ENCODE data around the gene TSR1.

The TSR1 gene

DNA sequence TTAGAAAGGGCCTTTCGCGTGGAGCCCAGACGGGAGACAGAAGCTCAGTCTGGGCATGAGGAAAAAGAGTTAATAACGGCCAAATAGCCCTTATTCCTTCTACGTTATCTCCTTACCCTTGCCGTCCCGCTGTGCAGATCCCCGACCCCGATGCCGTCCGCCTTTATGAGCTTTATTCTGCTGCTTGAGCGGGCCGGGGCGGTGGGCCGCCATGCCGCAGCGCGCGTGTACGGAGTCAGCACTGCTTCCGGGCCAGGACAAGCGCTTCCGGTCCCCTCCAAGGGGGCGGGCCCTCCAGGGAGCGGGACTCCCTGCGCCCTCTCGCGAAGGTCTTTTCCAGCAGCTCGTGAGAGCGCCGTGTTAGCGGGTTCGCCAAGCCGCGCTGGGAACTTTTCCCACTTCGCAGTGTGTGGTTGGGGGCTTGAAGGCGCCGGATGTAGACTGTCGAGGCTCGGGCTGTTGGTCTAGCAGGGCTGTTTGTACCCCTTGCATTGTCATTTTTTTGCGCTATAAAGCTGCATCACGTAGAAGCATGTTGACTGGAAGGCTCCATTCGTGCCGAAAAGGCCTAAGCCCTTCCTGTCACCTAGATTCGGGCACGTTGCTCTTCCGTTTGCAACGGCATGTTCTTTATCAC is at the start of gene TSR1:
TSS of gene TSR1 (minus strand) at position 243 of the 637 bp plus-strand sequence. CDS start at position 213, 30 bp downstream.
- DNase-seq: peak; percentile 94

DNA sequence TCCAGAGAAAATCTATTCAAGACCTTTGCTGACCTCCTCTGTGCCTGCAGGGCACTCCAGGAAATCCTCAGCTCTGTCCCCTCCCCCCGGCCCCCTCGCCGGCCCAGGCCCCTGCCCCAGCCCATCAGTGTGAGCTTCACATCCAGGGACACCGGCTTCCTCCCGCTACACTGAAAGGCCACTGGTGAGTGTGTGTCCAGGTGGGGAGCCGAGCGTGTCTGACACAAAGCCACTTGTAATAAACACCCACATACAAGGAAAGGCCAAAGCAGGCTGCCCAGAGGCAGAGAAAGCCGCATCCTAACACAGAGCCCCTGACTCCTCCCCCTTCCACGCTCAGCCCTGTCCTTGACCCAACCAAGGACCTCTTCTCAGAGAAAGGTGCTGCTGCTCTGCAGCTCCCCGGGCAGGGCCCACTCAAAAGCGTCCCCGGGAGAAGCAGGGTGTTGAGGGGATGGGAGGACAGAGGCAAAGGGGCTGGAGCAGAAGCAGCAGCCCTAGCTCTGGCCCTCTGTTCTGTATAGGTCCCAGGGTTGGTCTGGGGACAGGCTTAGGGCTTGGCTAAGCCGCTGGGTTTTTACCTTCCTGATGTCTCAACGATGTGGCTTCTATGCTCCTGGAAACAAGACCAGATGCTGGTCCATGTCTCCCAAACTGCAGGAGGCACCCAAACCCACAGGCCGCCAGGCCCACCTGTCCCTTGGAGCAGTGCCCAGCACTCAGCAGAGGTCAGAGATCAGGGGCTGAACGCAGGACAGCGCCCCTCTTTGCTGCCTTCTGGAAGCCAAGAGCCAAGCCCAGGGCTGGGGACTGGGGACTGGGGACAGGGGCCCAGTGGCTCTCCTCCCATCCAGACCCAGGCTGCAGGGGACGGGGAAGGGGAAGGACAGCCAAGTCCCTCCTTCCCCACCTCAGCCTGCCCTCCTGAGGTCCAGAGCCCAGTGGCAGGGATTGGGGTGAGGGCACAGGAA is 49.3 kb upstream of the TSR1 start:
- no peak for DNase-seq

DNA sequence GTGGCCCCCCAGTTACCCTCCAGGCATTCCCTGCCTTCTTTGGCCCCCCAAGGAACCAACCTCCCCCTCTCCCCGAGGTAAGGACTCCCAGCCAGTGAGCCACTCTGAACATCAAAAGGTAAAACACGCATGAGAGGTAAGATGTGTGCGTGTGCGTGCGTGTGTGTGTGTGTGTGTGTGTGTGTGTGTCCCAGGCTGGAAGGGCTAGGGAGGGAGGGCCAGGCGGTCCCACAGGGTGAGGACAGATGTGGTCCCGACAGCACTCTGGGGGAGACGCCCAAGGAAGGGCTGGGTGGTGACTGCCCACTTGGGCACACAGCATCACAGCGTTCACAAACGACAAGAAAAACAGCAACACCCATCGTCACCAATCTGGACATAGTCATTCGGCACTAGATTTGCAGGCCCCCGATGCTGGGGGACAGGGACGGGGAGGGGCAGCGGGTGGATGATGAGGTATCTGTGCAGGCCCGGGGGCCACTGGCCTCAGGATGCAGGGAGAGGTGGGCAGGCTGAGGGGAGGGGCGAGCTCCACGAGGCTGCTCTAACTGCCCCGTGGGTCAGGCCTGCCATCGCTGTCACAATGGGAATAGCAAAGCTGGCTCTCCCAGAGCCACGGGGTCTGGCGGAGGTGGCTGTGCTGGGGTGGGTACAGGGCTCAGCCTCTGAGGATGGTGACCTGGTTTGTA is 48.3 kb upstream of the TSR1 start:
- DNase-seq: no peak

DNA sequence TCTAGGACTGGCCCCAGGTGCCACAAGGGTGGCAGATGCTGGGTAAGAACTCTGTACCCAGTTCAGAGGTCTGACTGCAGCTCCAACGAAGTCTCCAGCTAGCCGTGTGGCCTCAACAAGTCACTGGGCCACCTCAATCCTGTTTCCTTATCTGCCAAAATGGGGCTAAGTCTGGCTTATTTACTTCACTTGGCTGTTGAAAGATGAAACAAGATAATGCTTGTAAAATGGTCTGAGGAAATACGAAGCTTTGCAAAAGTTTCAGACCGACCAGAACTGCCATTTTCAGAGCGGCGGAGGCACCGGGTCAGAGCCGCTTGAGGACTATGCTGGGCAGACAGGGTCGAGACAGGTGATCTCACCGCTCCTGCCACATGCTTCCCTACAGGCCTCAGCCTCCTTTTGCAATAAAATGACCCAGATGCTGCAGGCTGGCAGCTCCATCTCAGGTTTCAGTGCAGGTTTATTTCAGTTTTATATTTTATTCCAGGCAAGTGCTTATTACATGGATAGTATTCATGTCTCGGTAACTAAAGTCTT is 47.4 kb upstream of the TSR1 start:
- DNase-seq: peak; percentile 18

DNA sequence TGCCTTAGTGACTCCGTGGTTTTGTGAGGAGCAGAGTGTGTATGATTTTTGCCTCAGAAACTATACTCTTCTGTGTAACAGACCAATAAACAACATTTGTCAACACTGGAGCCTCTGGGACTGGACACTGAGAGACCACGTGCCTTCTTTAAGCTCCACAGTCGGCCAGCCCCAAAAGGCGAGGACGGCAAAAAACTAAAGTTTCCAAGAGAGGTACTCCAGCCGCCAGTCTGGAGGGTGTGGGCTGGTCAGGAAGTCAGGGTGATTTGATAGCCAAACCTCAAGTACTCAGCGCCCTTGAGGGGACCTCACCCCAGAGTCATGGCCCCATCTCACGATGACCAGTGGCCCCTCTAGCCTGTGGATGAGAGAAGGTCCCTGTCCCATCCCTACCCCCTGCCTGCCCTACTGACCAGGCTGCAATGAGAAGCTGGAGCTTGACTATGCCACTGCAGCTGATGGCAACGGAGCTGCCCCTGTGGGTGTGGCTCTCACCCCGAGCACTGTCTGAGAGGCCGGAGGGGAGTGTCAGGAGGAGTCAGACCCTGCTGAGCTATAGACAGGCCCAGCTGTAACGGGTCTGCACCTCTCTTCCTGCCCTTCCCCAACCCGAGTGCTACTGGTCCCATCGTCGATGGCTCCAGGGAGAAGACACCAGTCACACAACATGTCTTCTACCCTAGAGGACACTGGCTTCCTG is 44.8 kb upstream of the TSR1 start:
- no peak for DNase-seq

DNA sequence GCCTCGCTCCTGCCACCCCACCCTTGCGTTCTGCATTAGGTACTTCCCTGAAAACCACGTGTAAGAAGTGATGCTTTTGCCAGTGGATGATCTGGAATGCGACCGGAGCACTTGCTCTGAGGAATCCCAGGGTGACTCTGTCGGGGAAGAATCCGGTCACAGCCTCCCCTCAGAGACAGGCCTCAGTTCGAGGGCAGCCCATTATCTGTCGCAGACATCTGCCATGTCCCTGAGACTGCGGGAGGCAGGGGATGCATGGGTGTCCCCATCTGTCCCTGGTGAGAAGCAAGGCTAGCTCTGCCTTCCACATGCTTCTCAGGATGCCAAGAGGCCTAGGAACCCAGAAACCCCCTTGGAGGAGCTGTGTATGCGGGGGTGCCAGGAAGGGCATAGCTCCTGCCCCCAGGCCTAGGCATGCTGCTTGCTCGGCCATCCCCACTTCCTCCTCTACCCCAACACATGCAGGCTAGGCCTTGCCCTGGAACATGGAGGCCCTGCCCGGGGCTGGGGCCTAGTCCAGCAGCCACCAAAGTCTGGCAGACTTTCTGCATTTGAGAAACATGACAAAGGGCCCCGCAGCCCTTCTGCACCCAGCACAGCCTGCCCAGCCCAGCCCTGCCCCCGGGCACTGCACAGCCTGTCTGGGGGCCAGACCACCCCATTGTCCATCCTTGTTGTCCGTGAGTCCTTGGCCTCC is 44.1 kb upstream of the TSR1 start:
- DNase-seq: no peak

DNA sequence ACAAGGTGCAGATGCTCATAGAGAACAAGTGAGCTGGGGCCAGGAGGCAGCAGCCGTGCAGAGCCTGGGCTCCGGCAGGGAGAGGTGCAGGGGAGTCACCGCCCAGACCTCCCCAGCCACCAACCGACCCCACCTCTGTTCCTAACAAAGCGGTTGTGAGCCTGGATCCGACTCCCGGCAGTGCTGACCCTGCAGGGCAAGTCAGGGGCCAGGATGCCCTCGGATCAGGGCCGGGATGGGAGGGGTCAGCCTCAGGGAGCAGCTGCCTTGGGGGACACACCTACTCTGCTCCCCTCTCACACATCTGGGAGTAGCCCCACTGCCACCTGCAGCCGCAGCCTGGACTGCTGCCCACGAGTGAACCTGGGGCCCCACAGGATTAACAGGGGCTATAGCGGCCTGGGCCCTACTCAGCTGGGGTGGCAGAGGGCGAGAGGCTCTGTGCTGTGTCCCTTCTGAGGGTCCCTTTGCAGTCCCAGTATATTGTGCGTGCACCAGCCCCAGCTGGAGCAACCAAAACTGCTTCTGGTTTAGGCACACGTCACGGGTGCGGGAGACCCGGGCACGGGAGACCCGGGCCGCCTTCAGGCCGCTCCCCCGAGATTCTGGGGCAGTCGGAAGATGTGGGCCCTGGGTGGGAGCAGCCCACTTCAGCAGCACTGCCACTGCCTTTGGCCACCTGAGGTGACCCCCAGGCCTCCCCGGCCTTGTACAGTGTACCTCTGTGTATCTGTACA is 43.4 kb upstream of the TSR1 start:
- DNase-seq: no peak

DNA sequence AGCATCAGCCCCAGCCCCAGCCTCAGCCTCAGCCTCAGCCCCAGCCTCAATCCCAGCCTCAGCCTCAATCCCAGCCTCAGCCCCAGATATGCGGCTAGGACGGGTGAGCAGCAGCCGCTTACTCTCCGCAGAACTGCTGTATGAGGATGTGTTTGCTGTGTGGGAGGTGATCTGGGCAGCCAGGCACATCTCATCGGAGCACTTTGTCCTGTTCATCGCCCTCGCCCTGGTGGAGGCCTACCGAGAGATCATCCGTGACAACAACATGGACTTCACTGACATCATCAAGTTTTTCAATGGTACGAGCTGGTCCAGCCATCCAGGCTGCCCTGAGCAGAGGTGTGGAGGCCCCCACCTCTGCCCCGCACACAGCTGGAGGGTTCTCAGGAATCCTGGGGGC is 42.6 kb upstream of the TSR1 start:
- DNase-seq: no peak

DNA sequence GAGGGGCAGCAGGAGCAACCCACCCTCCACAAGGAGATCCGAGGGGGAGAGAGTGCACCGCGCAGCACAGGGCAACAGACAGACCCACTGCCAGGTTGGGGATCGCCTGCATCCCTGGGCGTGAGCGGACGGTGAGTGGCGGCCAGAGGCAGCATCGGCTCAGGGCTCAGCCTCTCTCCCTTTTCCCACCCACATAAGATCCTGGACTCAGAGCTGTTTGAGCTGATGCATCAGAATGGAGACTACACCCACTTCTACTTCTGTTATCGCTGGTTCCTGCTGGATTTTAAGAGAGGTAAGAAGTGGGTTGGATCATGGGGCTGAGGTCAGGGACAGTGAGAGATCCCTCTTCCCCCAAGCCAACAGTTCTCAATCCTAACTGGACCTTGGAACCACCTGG is 41.4 kb upstream of the TSR1 start:
- no peak for DNase-seq

DNA sequence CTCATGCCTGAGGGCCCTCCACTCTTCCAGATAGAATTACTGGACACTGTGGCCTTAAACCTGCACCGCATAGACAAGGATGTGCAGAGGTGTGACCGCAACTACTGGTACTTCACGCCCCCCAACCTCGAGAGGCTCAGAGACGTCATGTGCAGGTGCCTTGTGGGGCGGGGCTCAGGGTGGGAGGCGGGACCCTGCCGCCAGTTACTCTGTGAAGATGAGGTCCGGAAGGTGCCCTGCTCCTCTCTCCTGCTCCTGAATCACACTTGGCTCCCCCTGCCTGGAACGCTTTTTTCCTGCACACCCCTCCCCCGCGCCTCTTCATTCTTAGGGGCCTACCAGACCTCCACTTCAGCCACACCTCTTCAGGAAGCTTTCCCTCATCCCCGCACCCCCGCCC is 39.9 kb upstream of the TSR1 start:
- no peak for DNase-seq

DNA sequence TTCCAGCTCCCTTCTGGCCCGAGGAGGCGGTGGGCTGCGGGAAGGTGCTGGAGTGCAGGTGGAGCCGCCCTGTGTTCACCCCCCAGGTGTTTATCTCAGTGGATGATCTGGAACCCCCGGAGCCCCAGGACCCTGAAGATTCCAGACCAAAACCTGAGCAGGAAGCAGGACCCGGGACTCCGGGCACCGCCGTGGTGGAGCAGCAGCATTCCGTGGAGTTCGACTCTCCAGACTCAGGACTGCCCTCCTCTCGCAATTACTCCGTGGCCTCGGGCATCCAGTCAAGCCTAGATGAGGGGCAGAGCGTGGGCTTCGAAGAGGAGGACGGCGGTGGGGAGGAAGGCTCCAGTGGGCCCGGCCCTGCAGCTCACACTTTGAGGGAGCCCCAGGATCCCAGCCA is 39.1 kb upstream of the TSR1 start:
- DNase-seq: no peak

DNA sequence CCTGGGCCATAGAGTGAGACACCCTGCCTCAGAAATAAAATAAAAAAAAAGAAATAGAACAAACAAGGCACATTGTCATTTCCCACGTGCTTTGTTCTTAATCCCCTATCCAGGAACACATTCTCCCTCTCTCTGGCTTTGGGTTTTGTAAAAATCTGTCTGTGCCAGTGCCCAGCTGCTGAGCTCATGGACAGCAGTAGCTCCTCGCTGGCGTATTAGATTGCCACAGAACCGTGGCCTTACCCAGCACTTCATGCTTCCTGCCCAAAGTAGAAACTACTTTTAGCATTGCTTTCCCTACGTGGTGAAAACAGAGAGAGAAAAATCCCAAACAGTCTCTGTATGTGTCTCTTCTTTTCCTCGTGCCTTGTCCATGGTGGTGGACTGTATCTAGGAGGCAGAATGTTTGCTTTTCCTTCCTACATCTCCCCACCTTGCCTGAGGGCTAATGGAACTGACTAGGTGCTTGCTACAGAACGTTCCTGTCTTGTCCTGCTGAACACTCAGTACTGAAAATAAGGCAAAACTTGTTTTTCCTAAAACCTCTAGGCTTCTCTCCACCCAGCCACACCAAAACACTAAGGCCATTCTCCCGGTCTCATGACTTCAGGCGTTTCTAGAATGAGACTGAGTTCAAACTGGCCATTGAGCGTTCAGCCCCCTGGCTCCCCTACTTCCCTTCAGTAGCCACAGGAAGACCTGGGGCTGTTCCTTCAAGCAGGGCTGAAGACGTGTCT is 38.5 kb upstream of the TSR1 start:
- no peak for DNase-seq

DNA sequence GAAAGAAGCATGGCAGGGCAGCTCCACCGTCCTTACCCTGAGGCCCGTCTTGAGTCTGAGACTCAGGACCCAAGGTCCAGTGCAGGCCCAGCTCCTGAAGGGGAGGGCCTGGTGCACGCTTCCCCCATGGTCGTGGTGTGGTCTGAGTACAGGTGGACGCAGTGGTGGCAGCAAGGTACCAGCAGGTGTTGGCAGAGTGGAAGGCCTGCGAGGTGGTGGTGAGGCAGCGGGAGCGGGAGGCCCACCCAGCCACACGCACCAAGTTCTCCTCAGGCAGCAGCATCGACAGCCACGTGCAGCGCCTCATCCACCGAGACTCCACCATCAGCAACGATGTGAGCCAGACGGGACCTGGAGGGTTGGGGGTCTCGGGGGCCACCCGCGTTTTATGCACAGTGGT is 36.9 kb upstream of the TSR1 start:
- DNase-seq: no peak

DNA sequence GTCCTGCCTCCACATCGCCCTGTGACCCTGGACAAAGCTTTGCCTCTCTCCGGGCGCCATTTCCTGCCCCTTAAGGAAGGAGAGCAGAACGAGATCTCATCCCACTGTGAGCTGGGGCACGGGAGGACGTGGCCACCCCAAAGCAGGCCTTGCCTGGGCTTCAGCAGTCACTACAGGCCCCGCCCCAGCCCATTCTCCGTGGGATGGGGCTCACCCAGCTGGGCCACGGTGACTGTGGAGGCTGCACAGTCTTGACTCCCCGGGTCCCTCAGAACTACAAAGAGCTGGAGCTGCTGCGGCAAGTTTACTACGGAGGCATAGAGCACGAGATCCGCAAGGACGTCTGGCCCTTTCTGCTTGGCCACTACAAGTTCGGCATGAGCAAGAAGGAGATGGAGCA is 36.4 kb upstream of the TSR1 start:
- no peak for DNase-seq

DNA sequence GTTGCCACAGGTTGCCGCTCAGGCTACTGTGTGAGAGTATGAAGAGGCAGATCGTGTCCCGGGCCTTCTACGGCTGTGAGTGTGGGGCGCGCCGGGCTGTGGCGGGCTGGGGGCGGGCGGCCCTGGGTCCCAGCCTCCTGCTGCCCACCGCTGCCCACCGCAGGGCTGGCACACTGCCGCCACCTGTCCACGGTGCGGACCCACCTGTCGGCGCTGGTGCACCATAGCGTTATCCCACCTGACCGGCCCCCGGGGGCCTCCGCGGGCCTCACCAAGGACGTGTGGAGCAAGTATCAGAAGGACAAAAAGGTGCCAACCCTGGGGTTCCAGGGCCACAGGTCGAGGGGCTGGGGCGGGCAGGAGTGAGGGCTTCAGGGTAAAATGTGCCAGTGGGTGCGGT is 35.9 kb upstream of the TSR1 start:
- no peak for DNase-seq

DNA sequence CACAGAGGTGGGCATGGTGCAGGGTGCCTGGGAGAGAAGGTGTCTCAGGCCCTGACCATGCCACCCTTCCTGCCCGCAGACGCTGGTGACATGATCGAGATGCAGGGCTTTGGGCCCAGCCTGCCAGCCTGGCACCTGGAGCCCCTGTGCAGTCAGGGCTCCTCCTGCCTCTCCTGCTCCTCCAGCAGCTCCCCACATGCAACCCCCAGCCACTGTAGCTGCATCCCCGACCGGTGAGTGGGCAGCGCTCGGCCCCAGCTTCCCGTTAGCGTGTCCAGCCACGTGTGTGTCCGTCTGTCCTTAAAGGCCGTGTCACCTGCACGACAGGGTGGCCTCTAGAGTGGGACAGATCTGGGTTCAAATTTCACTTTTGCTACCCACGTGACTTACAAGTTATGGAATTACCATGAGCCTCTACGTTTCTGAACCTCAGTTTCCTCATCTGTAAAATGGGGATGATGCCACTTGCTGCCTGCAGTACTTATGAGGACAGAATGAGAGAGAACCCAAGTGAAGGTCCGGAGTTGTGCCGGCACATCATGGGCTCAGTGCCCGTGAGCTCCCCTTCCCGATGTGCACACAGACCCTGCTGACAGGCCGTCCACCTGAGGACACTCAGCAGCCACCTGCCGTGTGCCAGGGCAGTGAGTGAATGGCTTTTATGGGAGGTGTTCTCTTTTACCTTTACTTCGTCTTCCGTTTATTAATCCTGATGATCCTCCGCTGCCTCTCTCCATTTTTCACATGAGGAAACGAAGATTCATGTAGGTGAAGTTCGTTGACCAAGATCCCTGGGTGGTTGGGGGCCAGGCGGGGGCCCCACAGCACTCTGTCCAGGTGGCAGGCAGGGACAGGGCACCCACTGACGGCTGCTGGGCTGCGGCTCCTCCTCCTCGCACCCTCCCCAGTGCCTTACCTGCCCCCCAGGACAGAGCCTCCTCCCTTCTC is 35.2 kb upstream of the TSR1 start:
- DNase-seq: no peak

DNA sequence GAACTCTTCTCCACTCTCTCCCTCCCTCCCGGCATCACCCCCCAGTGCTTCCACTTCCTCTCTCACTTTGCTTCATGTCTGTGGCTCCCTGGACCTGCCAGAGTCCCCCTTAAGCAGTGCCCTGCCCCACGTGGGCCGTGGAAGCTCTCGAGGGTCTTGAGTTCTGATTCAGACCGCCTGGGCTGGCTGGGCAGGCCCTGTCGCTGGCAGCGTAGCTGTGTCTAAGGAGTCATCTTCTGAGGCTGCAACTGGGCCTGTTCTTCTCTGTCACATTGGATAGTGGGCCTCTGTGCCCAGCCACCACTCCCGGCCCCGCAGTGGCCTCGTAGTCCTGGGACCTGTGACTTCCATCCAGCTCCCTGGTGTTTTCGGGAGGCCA is 33.9 kb upstream of the TSR1 start:
- DNase-seq: no peak

DNA sequence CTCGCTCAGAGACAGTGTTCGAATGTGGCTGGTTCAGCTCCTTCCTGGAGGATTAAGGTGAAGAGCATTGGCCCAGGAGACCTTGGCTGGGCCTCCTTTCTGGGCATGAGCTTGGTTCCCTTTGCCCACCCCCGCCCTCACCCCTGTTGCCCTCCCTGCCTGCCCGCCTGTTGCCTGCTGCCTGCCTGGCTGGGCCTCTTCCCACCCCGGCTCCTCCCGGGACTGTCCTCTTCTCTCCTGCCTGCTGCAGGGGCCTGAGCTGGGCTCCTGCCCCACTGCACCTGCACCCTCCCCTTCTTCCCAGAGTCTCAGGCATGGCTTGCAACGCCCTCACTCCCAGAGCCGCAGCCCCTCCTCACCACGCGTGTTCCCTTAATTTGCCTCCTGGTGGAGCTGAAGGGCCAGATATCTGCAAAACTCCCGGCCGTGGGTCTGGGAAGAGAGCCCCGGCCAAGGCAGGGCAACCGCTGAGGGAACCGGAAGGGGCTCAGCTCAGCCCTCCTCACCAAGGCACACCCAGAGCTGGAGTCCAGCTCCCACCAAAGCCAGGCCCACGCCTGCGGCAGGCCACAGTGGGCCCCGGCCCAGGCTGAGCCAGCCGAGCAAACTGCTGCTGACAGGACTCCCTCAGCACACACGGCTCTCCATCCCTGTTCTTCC is 33.4 kb upstream of the TSR1 start:
- no peak for DNase-seq

DNA sequence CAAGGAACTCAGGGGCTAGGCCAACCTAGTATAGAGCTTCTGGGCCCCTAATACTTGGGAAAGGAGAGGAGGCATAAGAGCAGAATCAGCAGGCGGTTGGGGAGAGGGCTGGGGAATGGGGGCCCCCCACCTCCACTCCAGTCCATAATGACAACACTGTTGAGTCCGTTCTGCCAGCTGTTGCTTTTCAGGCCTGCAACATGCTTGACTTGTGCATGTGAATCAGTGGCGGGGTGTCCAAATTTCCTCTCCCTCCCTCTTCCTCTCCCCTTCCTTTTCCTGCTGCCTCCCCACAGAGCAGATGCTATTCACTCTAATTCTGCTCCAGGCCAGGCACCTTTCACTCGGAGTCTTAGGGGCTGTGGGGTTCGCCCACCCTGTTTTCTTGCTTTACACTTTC is 32.8 kb upstream of the TSR1 start:
- no peak for DNase-seq
